HG02571 (cell line): Measurements from ENCODE around the gene CYB5R3.
"Not testable (repeated sequence)": the region's sequence is repeated elsewhere in the genome, so short reads cannot be mapped to it uniquely, and the experiment has no call there.

ENCODE experiments used
- ATAC-seq: cut with Tn5 transposase; IDR thresholded peaks from one replicate; pipeline ENCODE4 v1.9.1; 2021; ENCODE audit warnings: mild to moderate bottlenecking, moderate library complexity; ENCODE audit not compliant: unreplicated experiment

Gene CYB5R3

DNA sequence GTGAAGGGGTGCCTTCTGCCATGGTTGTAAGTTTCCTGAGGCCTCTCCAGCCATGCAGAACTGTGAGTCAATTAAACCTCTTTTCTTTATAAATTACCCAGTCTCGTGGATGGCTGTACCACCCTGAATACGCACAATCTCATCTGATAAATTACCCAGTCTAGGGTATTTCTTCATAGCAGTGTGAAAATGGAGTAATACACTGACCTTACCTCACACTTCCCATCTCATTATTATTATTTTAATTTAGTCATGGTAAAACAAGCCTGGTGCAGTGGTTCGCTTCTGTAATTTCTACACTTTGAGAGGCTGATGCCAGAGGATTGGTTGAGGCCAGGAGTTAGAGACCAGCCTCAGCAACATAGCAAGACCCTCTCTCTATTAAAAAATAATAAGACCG, 30.5 kb upstream of the CYB5R3 start:
- no peak for ATAC-seq

DNA sequence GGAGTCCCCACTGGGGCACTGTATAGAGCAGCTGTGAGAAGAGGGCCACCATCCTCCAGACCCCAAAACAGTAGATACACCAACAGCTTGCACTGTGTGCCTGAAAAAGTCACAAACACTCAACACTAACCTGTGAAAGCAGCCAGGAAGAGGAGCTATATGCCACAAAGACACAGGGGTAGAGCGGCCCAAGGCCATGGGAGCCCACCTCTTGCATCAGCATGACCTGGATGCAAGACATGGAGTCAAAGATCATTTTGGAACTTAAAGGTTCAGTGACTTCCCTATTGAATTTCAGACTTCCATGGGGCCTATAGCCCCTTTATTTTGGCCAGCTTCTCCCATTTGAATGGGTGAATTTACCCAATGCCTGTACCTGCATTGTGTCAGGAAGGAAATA, 29.7 kb upstream of the CYB5R3 start:
- no peak for ATAC-seq

- not testable (repeated sequence) for ATAC-seq
These were observed 28.7 kb upstream of the CYB5R3 start for GRCh38 chr22:42677936-42678335.

- ATAC-seq, result no peak
These were observed 26.9 kb upstream of the CYB5R3 start for GRCh38 chr22:42676059-42676607.

DNA sequence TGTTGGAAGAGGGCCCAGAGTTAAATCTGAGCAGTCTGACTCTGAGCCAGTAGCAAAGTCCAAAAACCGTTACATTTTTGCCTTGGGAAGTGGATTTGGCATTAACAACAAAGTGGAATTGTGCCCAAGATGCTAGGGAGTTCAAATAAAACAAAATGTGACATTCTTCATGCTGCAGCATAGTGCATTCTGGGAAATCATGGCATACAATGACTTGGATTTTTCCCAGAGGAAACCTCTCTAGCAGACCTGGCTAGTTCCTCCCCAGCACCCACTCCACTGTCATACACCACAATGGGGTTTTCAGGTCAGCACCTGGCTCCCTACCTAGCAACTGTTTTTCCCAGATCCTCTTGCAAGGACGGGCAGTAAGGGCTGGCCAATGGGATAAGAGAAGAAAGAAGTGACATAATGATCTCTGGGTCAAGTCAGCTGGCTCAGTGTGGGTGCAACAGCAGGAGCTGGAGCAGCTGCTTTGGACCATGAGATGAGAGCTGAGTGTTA, 24.8 kb upstream of the CYB5R3 start:
- ATAC-seq, result no peak

GRCh38 chr22:42673071-42673470, 23.9 kb upstream of the CYB5R3 start:
- ATAC-seq, result not testable (repeated sequence)

GRCh38 chr22:42670921-42671709, 21.9 kb upstream of the CYB5R3 start:
- ATAC-seq, result no peak

DNA sequence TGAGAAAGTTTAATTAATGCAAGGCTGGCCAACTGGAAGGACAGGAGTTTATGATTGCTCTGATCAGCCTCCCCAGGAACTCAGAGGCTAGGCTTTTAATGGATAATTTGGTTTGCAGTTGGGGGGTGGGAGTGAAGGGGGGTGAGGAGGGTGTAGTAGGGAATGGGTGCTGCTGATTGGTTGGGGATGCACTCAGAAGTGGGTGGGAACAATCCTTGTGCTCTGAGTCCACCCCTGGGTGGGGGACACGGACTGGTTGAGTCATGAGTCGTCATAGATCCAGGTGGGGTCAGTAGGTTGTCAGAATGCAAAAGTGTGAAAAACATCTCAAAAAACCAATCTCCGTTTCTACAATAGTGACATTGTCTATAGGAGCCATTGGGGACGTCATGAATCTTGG, 20.9 kb upstream of the CYB5R3 start:
- ATAC-seq, result no peak

DNA sequence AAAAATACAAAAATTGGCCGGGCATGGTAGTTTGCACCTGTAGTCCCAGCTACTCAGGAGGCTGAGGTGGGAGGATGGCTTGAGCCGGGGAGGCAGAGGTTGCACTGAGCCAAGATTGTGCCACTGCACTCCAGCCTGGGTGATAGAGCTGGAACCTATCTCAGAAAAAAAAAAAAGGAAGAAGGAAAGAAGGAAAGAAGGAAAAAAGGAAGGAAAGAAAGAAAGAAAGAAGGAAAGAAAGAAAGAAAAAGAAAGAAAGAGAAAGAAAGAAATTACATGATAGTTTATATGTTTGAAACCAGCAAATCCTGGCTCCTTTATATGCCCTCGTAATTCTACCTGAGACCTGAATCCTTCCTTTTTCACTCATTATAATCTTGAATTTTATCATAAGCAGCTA, 17.2 kb upstream of the CYB5R3 start:
- not testable (repeated sequence) for ATAC-seq

GRCh38 chr22:42664976-42665831, 16.0 kb upstream of the CYB5R3 start:
- no peak for ATAC-seq

DNA sequence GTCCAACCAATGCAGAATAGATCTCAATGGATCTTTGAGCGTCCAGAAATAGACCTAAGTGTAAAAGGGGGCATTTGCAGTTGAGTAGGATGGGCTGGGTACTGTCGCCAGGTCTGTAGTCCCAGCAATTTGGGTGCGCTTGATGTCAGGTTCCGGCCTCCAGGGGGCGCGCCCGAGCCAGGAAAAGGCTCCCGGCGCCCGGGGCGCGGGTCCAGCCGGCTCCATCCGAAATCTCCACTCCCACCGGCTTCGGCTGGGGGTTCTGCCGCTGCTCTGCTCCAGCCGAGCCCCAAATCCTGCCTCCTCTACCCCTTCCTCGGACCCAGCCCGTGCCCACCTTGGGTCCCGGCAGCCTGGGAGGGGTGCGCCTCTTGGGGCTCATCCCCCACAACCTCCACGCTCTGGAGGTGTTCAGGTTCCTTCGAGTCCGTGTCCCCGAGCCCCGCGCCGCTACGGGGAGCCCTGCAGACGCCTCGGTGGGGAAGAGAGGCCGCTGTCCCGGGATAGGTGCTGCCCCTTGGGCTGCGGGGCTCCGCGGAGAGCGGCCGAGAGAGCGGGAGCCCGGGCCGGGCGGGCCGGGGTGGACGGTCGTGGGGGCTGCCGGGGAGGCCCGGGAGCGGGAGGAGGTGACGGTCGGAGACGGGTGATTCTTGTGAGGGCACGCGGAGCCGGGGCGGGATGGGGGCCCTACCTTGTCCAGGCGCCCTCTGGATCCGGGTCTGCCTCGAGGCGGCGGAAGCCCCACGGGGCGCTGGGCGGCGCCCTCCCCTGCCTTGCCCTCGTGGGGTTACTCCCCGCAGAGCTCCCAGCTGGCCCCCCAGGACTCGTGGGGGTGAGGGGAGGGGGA, 13.0 kb upstream of the CYB5R3 start:
- no peak for ATAC-seq

DNA sequence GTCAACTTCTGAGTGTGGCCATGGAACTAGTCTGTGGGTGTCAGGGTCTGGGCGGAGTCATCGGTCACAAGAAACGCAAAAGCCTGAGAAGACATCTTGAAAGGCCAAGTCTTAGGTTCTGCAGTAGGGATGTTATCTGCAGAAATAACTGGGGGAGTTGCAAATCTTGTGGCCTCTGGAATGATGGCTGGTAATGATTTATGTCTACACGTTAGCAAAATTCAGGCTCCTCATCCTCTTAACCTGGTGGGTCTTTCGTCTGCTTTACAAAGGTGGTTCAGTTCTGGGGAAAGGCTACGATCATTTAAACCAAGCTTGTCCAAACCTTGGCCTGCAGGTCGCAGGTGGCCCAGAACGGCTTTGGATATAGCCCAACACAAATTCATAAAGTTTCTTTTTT, 7.4 kb upstream of the CYB5R3 start:
- ATAC-seq, result no peak

- ATAC-seq, result no peak
These were observed 6.5 kb upstream of the CYB5R3 start for GRCh38 chr22:42655693-42656092.

DNA sequence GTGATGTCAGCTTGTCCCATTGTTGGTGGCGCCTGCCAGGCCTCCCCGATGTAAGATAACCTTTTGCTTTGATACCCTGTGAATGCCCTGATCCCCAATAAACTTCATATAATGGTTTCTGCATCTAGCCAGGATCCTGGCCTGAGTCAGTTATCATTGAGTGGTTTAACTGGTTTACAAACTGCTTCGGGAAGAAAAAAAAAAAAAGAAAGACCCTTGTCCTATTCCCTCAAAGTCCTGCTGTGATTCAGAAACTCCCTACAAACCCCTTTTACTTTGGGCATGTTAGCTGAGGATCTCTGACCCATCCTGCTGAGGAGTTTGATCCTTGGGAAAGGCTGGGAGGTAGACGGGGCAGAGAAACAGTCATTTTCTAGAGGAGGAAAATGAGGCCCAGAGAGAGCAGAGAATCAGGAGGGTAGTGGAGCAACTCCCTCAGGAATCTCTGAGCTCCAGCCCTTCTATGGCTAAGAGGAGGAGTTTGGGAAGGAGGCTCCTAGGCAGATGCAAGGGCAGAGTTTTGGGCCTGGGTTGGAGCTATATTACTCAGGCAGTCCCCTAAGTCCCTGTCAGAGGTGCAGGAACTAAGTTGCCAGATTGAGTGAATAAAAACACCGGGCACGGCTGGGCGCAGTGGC, 5.4 kb upstream of the CYB5R3 start:
- ATAC-seq, result no peak

DNA sequence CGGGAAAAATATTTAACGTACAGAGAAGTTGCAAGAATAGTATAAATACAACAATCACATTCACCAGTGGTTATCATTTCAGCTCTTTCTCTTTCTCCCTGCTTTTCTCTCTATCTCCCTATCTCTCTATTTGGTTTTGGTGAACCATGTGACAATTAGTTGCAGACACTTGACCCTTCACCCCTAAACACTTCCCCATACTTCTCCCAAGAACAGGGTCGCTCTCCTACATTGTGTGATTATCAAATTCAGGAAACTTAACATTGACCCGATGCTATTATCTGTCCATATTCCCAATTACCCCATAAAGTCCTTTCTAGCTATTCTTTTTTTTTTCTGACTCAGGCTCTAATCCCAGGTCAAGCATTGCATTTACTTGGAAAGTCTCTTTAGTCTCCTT, 4.8 kb upstream of the CYB5R3 start:
- ATAC-seq, result no peak

GRCh38 chr22:42651134-42651533, 1.9 kb upstream of the CYB5R3 start:
- ATAC-seq, result no peak

DNA sequence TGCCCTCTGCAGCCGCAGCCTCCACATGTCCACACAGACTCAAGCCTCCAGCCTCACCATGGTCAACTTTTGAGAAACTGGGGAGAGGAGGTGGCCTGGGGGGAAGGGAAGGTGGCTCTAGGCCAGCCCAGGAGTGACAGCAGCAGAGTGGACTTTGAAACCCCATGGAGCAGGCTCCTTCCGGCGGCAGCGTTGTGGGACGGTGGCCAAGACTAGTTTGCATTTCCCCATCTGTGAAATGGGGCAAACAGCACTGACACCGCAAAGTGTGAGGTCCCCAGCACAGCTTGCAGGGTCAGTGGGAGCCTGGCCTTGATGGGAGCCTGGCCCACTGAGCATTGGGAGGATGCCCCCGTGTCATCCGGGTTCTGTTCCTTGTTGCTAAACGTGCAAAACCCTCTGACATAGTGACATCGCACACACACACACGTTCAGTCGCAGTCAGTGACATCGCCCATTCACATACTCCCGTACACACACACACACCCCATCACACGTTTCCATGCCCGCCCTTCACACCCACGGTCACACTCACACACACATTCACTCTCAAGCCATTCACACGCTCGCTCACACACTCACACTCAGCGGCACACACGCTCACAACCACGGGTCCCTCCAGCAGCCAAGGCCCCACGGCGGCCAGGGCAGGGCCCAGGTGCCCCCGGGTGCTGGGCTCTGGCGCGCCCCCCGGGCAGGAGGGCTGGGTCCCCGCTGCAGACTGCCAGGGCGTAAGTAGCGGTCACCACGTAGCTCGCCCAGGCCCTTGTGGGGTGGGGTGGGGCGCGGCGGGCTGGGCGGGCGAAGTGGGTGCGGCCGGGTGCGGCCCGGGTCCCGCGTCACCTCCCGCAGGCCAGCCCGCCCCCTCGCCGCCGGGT, 585 bp downstream of the CYB5R3 start:
- peak; percentile 47 for ATAC-seq

DNA sequence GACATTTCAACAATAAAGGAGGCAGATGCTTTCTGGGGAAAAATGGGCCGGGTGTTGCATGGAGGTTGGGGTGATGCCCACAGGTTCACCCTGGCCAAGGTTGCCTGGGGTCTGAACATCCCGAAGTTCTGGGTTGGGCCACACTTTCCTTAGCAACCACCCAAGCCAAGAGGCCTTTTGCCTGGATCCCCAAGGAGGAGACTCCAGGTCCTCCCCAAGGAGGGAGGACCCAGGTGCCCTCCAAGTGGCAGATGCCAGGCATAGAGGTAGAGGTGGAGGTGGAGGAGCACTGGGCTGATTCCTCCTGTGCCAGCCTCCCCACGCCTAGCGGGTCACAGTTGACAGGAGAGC, 1.2 kb downstream of the CYB5R3 start:
- no peak for ATAC-seq
